DMS153 treated with DMSO at 0.1 percent for 48 hours (cell line): ENCODE results near the gene MEF2B.
"Not testable (repeated sequence)": the region's sequence is repeated elsewhere in the genome, so short reads cannot be mapped to it uniquely, and the experiment has no call there.

Experiments used
- DNase-seq: peaks from one replicate; lab custom pipeline; 2025; ENCODE audit not compliant: unreplicated experiment; lab: John Stamatoyannopoulos, UW

The MEF2B gene

GRCh38 chr19:19102566-19102965 lies 67.5 kb downstream of the MEF2B start:
- not testable (repeated sequence) for DNase-seq

GRCh38 chr19:19101540-19101939 lies 68.5 kb downstream of the MEF2B start:
- no peak for DNase-seq

- no peak for DNase-seq
Observed at GRCh38 chr19:19098703-19099632, 71.1 kb downstream of the MEF2B start.

- no peak for DNase-seq
Observed at GRCh38 chr19:19098084-19098702, 71.9 kb downstream of the MEF2B start.

GRCh38 chr19:19096641-19097627 lies 73.1 kb downstream of the MEF2B start:
- DNase-seq, result no peak

GRCh38 chr19:19095691-19096090 lies 74.4 kb downstream of the MEF2B start:
- no peak for DNase-seq
